Right lobe of liver (tissue), 6 donors: ENCODE results near the gene GAGE12J. TPM values are rescaled to one million over a fixed set of nuclear protein-coding genes. Genes with fewer than 3 reads are reported as not detected.

ENCODE experiments used
- ATAC-seq, 4 donors: fragments of 200-7000 bp; cut with Tn5 transposase; one replicate each; pipeline ENCODE4 v1.9.1; 2020; ENCODE audit warnings: mild to moderate bottlenecking in 4 of 4, moderate library complexity in 4 of 4
- DNase-seq, 3 donors: peaks; one replicate each; pipeline ENCODE4 v3.0.0-alpha.2; 2020
- H3K27ac ChIP-seq, 3 donors: fragments of 200-600 bp; one replicate each; pipeline ENCODE4 v1.8.0; 2022
- H3K27me3 ChIP-seq, 2 donors: fragments of 200-600 bp; one replicate each; pipeline ENCODE4 v1.8.0; 2022
- H3K36me3 ChIP-seq, 4 donors: fragments of 200-600 bp; sonication (generic) in 1 of 4; one replicate each; pipeline versions ENCODE4 v1.5.1 to v1.8.0; 2017 to 2022; ENCODE audit warnings: control low read depth in 1 of 4
- H3K4me1 ChIP-seq, 4 donors: fragments of 200-600 bp; sonication (generic) in 1 of 4; one replicate each; pipeline versions ENCODE4 v1.5.1 to v1.8.0; 2017 to 2022; ENCODE audit warnings: control low read depth in 1 of 4
- H3K4me3 ChIP-seq, 3 donors: fragments of 200-600 bp; one replicate each; pipeline ENCODE4 v1.8.0; 2022
- H3K9me3 ChIP-seq, 4 donors: fragments of 200-600 bp; sonication (generic) in 1 of 4; one replicate each; pipeline versions ENCODE4 v1.5.1 to v1.8.0; 2017 to 2022; ENCODE audit warnings: control low read depth in 1 of 4
- CTCF ChIP-seq, 4 donors: fragments of 200-600 bp in 3 of 4; fragments of 450-650 bp in 1 of 4; IDR thresholded peaks; one replicate each; pipeline versions ENCODE4 v1.5.1 to v1.8.0; 2016 to 2022; ENCODE audit warnings: antibody characterized with exemption in 4 of 4, mild to moderate bottlenecking in 2 of 4
- POLR2A ChIP-seq: fragments of 450-650 bp; IDR thresholded peaks from one replicate; pipeline ENCODE4 v1.6.1; 2017; ENCODE audit warnings: antibody characterized with exemption, mild to moderate bottlenecking
- WGBS: methylation state at CpG from one replicate; pipeline ENCODE4 v1.1.6; 2018; ENCODE audit warnings: low coverage, low lambda C conversion rate; ENCODE audit not compliant: insufficient coverage; ENCODE audit errors: missing lambda C conversion rate; 5-methylcytosine and 5-hydroxymethylcytosine counted together
- intact Hi-C, 2 donors: fragments of 100-400 bp; cut with DNase I; formaldehyde crosslinking; loops; one replicate each; pipeline versions ENCODE4 v1.11.2 to v1.14.1; 2022
- total RNA-seq, 6 experiments: library from RNA; depleted of rRNA in 2 of 6; stranded (reverse); fragments of >200 nt in 2 of 6; fragmentation: NEBNext Ultra II Directional in 3 of 6; extraction: Animal tissue kit (Norgen Biotek cat#: 25700) in 3 of 6; gene quantifications; one replicate each; pipeline versions ENCODE4 v1.1.0 to v1.2.4, GENCODE V29; 2016 to 2023
- donor health status: DM: no; HTN: yes; CAD: no.
- donor health status: DM: no; HTN: no; CAD: no.
- donor health status: DM: no; HTN: no; CAD: no.
- donor health status: DM: no; HTN: yes; CAD: no.
- donor health status: DM: no; HTN: yes; CAD: no.

The GAGE12J gene
- total RNA-seq, 6 experiments from 2014 or later, result not detected

- Histone ChIP-seq H3K9me3 (no peaks in the 10 kb centered on the region), H3K27ac (no peak overlapping the region), H3K36me3 (no peaks in the 10 kb centered on the region), H3K4me1 (peaks cover 0 to 3% (median 0%) of the 10 kb centered on the region in 4 donors), H3K4me3 (no peak overlapping the region), H3K27me3 (no peaks in the 10 kb centered on the region)
- no peak for TF ChIP-seq POLR2A
- TF ChIP-seq CTCF (IDR thresholded peaks at IDR 0.05), result no peak
- intact Hi-C loops, result no loop called here
- ATAC-seq (no peak), DNase-seq (no peak)
- 59% methylated on average over 3 of the region's 3 CpGs for WGBS
These were observed 44.4 kb upstream of the GAGE12J start for GRCh38 chrX:49277535-49277830.

- H3K4me3 ChIP-seq, result no peak overlapping the region
- no peak for ATAC-seq
- TF ChIP-seq POLR2A (no peak), CTCF (IDR thresholded peaks at IDR 0.05) (no peak)
- no peaks in the 10 kb centered on the region for H3K36me3 ChIP-seq
- no peaks in the 10 kb centered on the region for H3K4me1 ChIP-seq
- DNase-seq, result no peak
- H3K27me3 ChIP-seq, result no peaks in the 10 kb centered on the region
- 63% methylated on average over 2 of the region's 3 CpGs for WGBS
- H3K9me3 ChIP-seq, result no peaks in the 10 kb centered on the region
- intact Hi-C loops, result no loop called here
- H3K27ac ChIP-seq, result no peak overlapping the region
These were observed 43.8 kb upstream of the GAGE12J start for GRCh38 chrX:49278081-49278480.

- Histone ChIP-seq H3K27ac (no peak overlapping the region), H3K27me3 (no peaks in the 10 kb centered on the region), H3K36me3 (no peaks in the 10 kb centered on the region), H3K4me3 (no peak overlapping the region), H3K9me3 (no peaks in the 10 kb centered on the region), H3K4me1 (no peaks in the 10 kb centered on the region)
- peak in 2 of 4 donors; percentile 5 to 17 for TF ChIP-seq CTCF (IDR thresholded peaks at IDR 0.05)
- TF ChIP-seq POLR2A, result no peak
- peak in 2 of 4 donors; percentile 28 for ATAC-seq
- DNase-seq, result no peak
- intact Hi-C loops, result no loop called here
- WGBS, result 56% methylated on average over 11 of the region's 11 CpGs
These were observed 39.2 kb upstream of the GAGE12J start for GRCh38 chrX:49282647-49283011.

GRCh38 chrX:49284212-49284611 lies 37.6 kb upstream of the GAGE12J start:
- TF ChIP-seq POLR2A, result no peak
- no peak for TF ChIP-seq CTCF (IDR thresholded peaks at IDR 0.05)
- intact Hi-C loops, result no loop called here
- H3K4me3 ChIP-seq, result no peak overlapping the region
- DNase-seq, result no peak
- no peaks in the 10 kb centered on the region for H3K9me3 ChIP-seq
- H3K27me3 ChIP-seq, result no peaks in the 10 kb centered on the region
- no peaks in the 10 kb centered on the region for H3K36me3 ChIP-seq
- no peak overlapping the region for H3K27ac ChIP-seq
- 67% methylated on average over 3 of the region's 3 CpGs for WGBS
- no peaks in the 10 kb centered on the region for H3K4me1 ChIP-seq
- no peak for ATAC-seq

GRCh38 chrX:49286136-49286535 lies 35.7 kb upstream of the GAGE12J start:
- intact Hi-C loops, result no loop called here
- Histone ChIP-seq H3K4me3 (no peak overlapping the region), H3K27me3 (no peaks in the 10 kb centered on the region), H3K27ac (no peak overlapping the region), H3K36me3 (no peaks in the 10 kb centered on the region), H3K9me3 (no peaks in the 10 kb centered on the region), H3K4me1 (no peaks in the 10 kb centered on the region)
- DNase-seq (no peak), ATAC-seq (peak in 1 of 4 donors; percentile 17)
- TF ChIP-seq POLR2A, result no peak
- TF ChIP-seq CTCF (IDR thresholded peaks at IDR 0.05), result no peak
- 90% methylated on average over 5 of the region's 18 CpGs for WGBS
